Measurements from ENCODE around the gene SLC6A13. TPM values are rescaled to one million over a fixed set of nuclear protein-coding genes. Genes with fewer than 3 reads are reported as not detected.

SLC6A13 gene
- total and polyA plus RNA-seq, 2 of the 13 experiments (the other 11 are each of a cell fraction or from before 2014, with no cell fraction given): 0.05 to 0.15 TPM

DNA sequence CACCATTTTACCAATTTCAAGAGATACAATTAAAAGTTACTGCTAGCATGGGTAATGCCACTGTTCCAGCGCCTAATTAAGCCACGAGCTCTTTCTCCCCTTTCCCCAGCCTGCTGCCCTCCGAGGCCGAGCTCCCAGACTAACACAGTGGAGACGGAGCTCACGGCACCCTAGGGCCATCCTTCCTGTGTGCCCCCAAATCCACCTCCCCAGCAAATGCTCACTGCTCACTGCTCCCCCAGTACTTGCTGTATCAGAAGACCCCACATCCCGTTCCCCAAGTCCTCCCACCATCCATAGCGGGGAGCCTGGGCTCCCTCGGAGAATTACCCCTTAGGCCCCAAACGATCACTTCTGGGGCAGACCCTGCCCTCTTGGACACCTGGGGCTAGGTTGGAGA is 91.4 kb downstream of the SLC6A13 start (continued):
- TF ChIP-seq ZNF678 (CRISPR knock-in tag; IDR thresholded peaks at IDR 0.05): no peak

Other genes starting within 250 kb of the SLC6A13 start
- gene IQSEC3, start 196.1 kb downstream of the SLC6A13 start, total RNA-seq (2016; rRNA removed; fragmentation: Illumina TruSeq; extraction: Trizol): not detected in 2 replicates
- not detected in 2 replicates for gene IQSEC3, start 196.1 kb downstream of the SLC6A13 start, polyA plus RNA-seq (2011; rRNA removed)
- 9.5 and 18.8 TPM in 2 replicates for gene SLC6A12, start 48.7 kb downstream of the SLC6A13 start, total RNA-seq (2016; rRNA removed; fragmentation: Illumina TruSeq; extraction: Trizol)
- 3.7 and 6.0 TPM in 2 replicates for gene SLC6A12, start 48.7 kb downstream of the SLC6A13 start, polyA plus RNA-seq (2011; rRNA removed)
- gene KDM5A, start 126.5 kb upstream of the SLC6A13 start, total RNA-seq (2016; rRNA removed; fragmentation: Illumina TruSeq; extraction: Trizol): 29.2 and 40.5 TPM in 2 replicates
- 9.7 and 12.0 TPM in 2 replicates for gene KDM5A, start 126.5 kb upstream of the SLC6A13 start, polyA plus RNA-seq (2011; rRNA removed)
- gene CCDC77, start 138.8 kb upstream of the SLC6A13 start, total RNA-seq (2016; rRNA removed; fragmentation: Illumina TruSeq; extraction: Trizol): 16.4 and 21.3 TPM in 2 replicates
- 4.3 and 6.4 TPM in 2 replicates for gene CCDC77, start 138.8 kb upstream of the SLC6A13 start, polyA plus RNA-seq (2011; rRNA removed)
- gene B4GALNT3, start 197.1 kb upstream of the SLC6A13 start, total RNA-seq (2016; rRNA removed; fragmentation: Illumina TruSeq; extraction: Trizol): 2.9 and 4.4 TPM in 2 replicates
- gene B4GALNT3, start 197.1 kb upstream of the SLC6A13 start, polyA plus RNA-seq (2011; rRNA removed): 3.2 and 3.3 TPM in 2 replicates